Mesendoderm (in vitro differentiated cells): ENCODE measurements around the gene SDHA.

Experiments
- DNase-seq: peaks from one replicate; pipeline ENCODE4 v3.0.0; 2013
- H2AK5ac ChIP-seq: 2 replicates; pipeline ENCODE4 v1.6.1; 2013; ENCODE audit warnings: low read length, inconsistent platforms
- H2BK120ac ChIP-seq: 2 replicates; pipeline ENCODE4 v1.6.1; 2013; ENCODE audit warnings: low read depth, mild to moderate bottlenecking, low read length, moderate library complexity, mixed read lengths
- H2BK15ac ChIP-seq: replicated peaks from 2 replicates; pipeline ENCODE4 v1.6.1; 2013; ENCODE audit warnings: low read depth, mild to moderate bottlenecking, moderate library complexity
- H2BK5ac ChIP-seq: 2 replicates; pipeline ENCODE4 v1.6.1; 2013; ENCODE audit warnings: low read length, inconsistent platforms
- H3K18ac ChIP-seq: 2 replicates; pipeline ENCODE4 v1.6.1; 2013; ENCODE audit warnings: mild to moderate bottlenecking, low read length, mixed read lengths
- H3K23ac ChIP-seq: one replicate; pipeline ENCODE4 v1.6.1; 2013; ENCODE audit warnings: low read length
- H3K27ac ChIP-seq: 2 replicates; pipeline ENCODE4 v1.5.1; 2013; ENCODE audit warnings: low read depth, mild to moderate bottlenecking, inconsistent platforms, low read length, moderate library complexity
- H3K27me3 ChIP-seq: 2 replicates; pipeline ENCODE4 v1.6.1; 2013; ENCODE audit warnings: low read length, control low read depth, mild to moderate bottlenecking, inconsistent platforms; ENCODE audit not compliant: insufficient read depth, poor library complexity
- H3K36me3 ChIP-seq: 2 replicates; pipeline ENCODE4 v1.6.1; 2013; ENCODE audit warnings: low read length, inconsistent platforms; ENCODE audit not compliant: control insufficient read depth, insufficient read depth
- H3K4ac ChIP-seq: one replicate; pipeline ENCODE4 v1.6.1; 2013; ENCODE audit warnings: low read depth, mild to moderate bottlenecking, low read length, moderate library complexity
- H3K4me1 ChIP-seq: 2 replicates; pipeline ENCODE4 v1.6.1; 2013; ENCODE audit warnings: low read depth, low read length, inconsistent platforms; ENCODE audit not compliant: control insufficient read depth
- H3K4me2 ChIP-seq: 2 replicates; pipeline ENCODE4 v1.6.1; 2013; ENCODE audit warnings: low read length
- H3K4me3 ChIP-seq: 2 replicates; pipeline ENCODE4 v1.5.1; 2013; ENCODE audit warnings: mild to moderate bottlenecking, low read length
- H3K56ac ChIP-seq: one replicate; pipeline ENCODE4 v1.6.1; 2013; ENCODE audit warnings: low read length
- H3K79me1 ChIP-seq: 2 replicates; pipeline ENCODE4 v1.6.1; 2013; ENCODE audit warnings: low read length, inconsistent platforms
- H3K79me2 ChIP-seq: 2 replicates; pipeline ENCODE4 v1.6.1; 2013; ENCODE audit warnings: mild to moderate bottlenecking, low read length; ENCODE audit not compliant: control insufficient read depth, insufficient read depth
- H3K9ac ChIP-seq: 2 replicates; pipeline ENCODE4 v1.6.1; 2013; ENCODE audit warnings: low read length, inconsistent platforms
- H4K5ac ChIP-seq: one replicate; pipeline ENCODE4 v1.6.1; 2013; ENCODE audit warnings: low read length
- H4K8ac ChIP-seq: one replicate; pipeline ENCODE4 v1.6.1; 2013; ENCODE audit warnings: low read depth, mild to moderate bottlenecking, control low read depth, low read length, moderate library complexity
- WGBS: extraction: QIAGEN DNeasy Blood & Tissue Kit; methylation state at CpG from one replicate; pipeline ENCODE4 v1.1.7; 2013; ENCODE audit warnings: low lambda C conversion rate, missing lambda C conversion rate; ENCODE audit not compliant: insufficient coverage; ENCODE audit errors: extremely low coverage; 5-methylcytosine and 5-hydroxymethylcytosine counted together

SDHA gene

GRCh38 chr5:172421-172820 is 45.7 kb upstream of the SDHA start:
- no peak overlapping the region for H3K4me2 ChIP-seq
- H3K9ac ChIP-seq, result no peak overlapping the region
- H3K79me1 ChIP-seq, result no peaks in the 10 kb centered on the region
- H3K23ac ChIP-seq, result no peak overlapping the region
- H3K4me3 ChIP-seq, result no peak overlapping the region
- WGBS, result no CpG with 5 or more reads among the region's 13 CpGs
- no peak overlapping the region for H2AK5ac ChIP-seq
- no peak overlapping the region for H4K8ac ChIP-seq
- H3K36me3 ChIP-seq, result peaks cover 8% of the 10 kb centered on the region
- H2BK120ac ChIP-seq, result no peak overlapping the region
- DNase-seq, result no peak
- H2BK15ac ChIP-seq, result no peak overlapping the region
- no peak overlapping the region for H2BK5ac ChIP-seq
- no peaks in the 10 kb centered on the region for H3K27me3 ChIP-seq
- no peak overlapping the region for H3K56ac ChIP-seq
- no peak overlapping the region for H4K5ac ChIP-seq
- no peak overlapping the region for H3K4ac ChIP-seq
- no peaks in the 10 kb centered on the region for H3K4me1 ChIP-seq
- no peak overlapping the region for H3K18ac ChIP-seq
- no peaks in the 10 kb centered on the region for H3K79me2 ChIP-seq
- no peak overlapping the region for H3K27ac ChIP-seq

GRCh38 chr5:172841-173251 is 45.3 kb upstream of the SDHA start:
- WGBS, result no CpG with 5 or more reads among the region's 17 CpGs
- Histone ChIP-seq H2BK15ac (no peak overlapping the region), H3K36me3 (peaks cover 8% of the 10 kb centered on the region)

DNA sequence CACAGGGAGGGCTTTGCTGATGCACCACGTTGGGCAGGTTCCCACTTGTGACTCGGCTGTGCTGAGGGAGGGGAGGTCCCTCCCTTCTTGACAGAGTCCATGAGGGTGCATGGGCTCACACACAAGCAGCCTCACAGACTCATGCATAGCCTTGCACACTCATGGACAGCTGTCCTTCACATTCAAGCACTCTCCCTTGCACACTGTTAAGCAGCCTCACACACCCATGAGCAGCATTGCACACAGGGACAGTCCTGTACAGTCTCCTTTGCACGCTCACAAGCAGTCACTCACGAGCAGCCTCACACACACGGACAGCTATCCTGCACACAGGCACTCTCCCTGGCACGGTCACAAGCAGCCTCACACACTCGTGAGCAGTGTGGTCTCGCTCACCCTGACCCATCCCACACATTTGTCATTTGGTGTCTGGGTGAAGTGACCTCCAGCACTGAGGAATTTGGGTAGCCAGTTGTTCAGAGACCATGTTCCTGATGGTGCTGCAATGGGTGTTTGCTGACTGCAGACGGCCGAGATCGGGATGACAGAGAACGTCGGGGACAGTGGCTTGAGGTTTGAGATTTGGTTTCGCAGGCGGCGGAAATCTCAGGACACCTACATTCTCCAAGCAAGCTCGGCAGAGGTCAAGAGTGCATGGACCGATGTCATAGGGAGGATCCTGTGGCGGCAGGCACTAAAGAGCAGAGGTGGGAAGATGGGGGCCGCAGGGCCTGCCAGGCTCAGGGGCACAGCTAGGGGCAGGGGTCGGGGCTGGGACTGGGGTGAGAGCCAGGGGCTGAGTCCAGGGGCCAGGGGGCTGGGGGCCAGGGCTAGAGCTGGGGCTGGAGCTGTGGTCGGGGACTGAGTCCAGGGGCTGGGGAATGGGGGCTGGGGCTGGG is 44.5 kb upstream of the SDHA start:
- H2BK15ac ChIP-seq, result no peak overlapping the region
- H3K4me1 ChIP-seq, result no peaks in the 10 kb centered on the region
- H3K18ac ChIP-seq, result no peak overlapping the region
- no peak overlapping the region for H4K5ac ChIP-seq
- H3K79me2 ChIP-seq, result no peaks in the 10 kb centered on the region
- no peak overlapping the region for H3K4me3 ChIP-seq
- no peak overlapping the region for H4K8ac ChIP-seq
- no peak overlapping the region for H3K27ac ChIP-seq
- no peak overlapping the region for H2AK5ac ChIP-seq
- no peaks in the 10 kb centered on the region for H3K27me3 ChIP-seq
- no peaks in the 10 kb centered on the region for H3K79me1 ChIP-seq
- no peak overlapping the region for H3K9ac ChIP-seq
- H3K4me2 ChIP-seq, result no peak overlapping the region
- no peak overlapping the region for H3K56ac ChIP-seq
- H3K36me3 ChIP-seq, result peaks cover 8% of the 10 kb centered on the region
- H2BK120ac ChIP-seq, result no peak overlapping the region
- no peak overlapping the region for H3K4ac ChIP-seq
- no peak overlapping the region for H2BK5ac ChIP-seq
- no peak overlapping the region for H3K23ac ChIP-seq
- WGBS, result no CpG with 5 or more reads among the region's 22 CpGs
- DNase-seq, result no peak

More at GRCh38 chr5:172841-173251, 45.3 kb upstream of the SDHA start:
- H3K4me3 ChIP-seq, result no peak overlapping the region
- no peak overlapping the region for H3K9ac ChIP-seq
- no peak overlapping the region for H3K23ac ChIP-seq
- no peak overlapping the region for H4K8ac ChIP-seq
- H3K27ac ChIP-seq, result no peak overlapping the region
- H3K4ac ChIP-seq, result no peak overlapping the region
- no peak overlapping the region for H4K5ac ChIP-seq
- H3K4me2 ChIP-seq, result no peak overlapping the region
- H3K79me2 ChIP-seq, result no peaks in the 10 kb centered on the region
- H3K4me1 ChIP-seq, result no peaks in the 10 kb centered on the region
- DNase-seq, result no peak
- no peak overlapping the region for H2BK5ac ChIP-seq
- H2AK5ac ChIP-seq, result no peak overlapping the region
- no peak overlapping the region for H3K56ac ChIP-seq
- H2BK120ac ChIP-seq, result no peak overlapping the region
- H3K18ac ChIP-seq, result no peak overlapping the region
- no peaks in the 10 kb centered on the region for H3K79me1 ChIP-seq
- no peaks in the 10 kb centered on the region for H3K27me3 ChIP-seq

DNA sequence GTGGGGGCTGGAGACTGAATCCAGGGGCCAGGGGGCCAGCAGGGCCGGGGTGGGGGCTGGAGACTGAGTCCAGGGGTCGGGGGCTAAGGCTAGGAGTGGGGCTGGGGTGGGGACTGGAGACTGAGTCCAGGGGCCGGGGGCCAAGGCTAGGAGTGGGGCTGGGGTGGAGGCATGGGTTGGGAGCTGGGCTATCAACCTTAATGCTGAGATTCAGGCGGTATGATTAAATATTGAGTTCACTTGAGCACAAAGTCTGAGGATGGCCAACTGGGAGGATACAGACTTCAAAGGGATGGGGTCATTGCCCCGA is 43.9 kb upstream of the SDHA start:
- no peak overlapping the region for H3K9ac ChIP-seq
- H3K79me2 ChIP-seq, result no peaks in the 10 kb centered on the region
- no peak overlapping the region for H4K5ac ChIP-seq
- no peak overlapping the region for H2BK5ac ChIP-seq
- no peak overlapping the region for H3K4me3 ChIP-seq
- H3K18ac ChIP-seq, result no peak overlapping the region
- H4K8ac ChIP-seq, result no peak overlapping the region
- no peak overlapping the region for H3K27ac ChIP-seq
- H3K4ac ChIP-seq, result no peak overlapping the region
- DNase-seq, result no peak
- H3K4me2 ChIP-seq, result no peak overlapping the region
- H2BK15ac ChIP-seq, result no peak overlapping the region
- no peaks in the 10 kb centered on the region for H3K4me1 ChIP-seq
- WGBS, result no CpG with 5 or more reads among the region's 5 CpGs
- H2AK5ac ChIP-seq, result no peak overlapping the region
- no peak overlapping the region for H3K56ac ChIP-seq
- no peak overlapping the region for H3K23ac ChIP-seq
- H2BK120ac ChIP-seq, result no peak overlapping the region
- no peaks in the 10 kb centered on the region for H3K79me1 ChIP-seq
- H3K27me3 ChIP-seq, result no peaks in the 10 kb centered on the region
- H3K36me3 ChIP-seq, result peaks cover 8% of the 10 kb centered on the region

DNA sequence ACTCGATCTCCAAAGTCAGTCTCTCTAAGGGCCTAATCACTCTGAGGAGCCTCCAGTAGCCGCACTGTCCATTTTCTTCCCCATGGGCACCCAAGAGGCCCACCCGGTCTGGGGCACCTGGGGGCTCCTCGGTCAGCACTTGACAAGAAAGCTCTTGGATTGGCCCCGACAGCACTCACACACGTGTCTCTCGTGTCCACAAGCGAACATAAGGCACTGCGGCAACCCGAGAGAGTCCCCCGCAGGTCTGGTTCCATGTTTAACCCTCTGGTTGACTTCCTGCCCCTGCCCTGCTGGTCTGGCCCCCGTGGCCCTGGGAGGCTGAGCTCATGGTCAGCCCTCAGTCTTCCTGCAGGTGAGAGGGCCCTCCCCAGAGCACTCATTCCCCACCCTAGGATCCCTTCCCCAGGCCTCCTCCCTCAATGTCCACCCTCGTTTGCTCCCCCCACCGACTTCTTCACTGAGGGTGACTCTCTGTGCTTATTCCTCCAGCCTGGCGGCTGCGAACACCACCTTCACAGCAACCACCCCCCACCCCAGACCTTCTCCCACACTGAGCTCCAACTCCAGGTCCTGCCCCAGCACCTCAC is 43.1 kb upstream of the SDHA start:
- no peaks in the 10 kb centered on the region for H3K4me1 ChIP-seq
- no peak overlapping the region for H3K4me3 ChIP-seq
- H2AK5ac ChIP-seq, result no peak overlapping the region
- DNase-seq, result no peak
- no peaks in the 10 kb centered on the region for H3K27me3 ChIP-seq
- no peak overlapping the region for H3K4ac ChIP-seq
- H2BK120ac ChIP-seq, result no peak overlapping the region
- H3K56ac ChIP-seq, result no peak overlapping the region
- no peaks in the 10 kb centered on the region for H3K79me1 ChIP-seq
- H3K4me2 ChIP-seq, result no peak overlapping the region
- H3K36me3 ChIP-seq, result peaks cover 8% of the 10 kb centered on the region
- no peak overlapping the region for H4K5ac ChIP-seq
- no peak overlapping the region for H3K9ac ChIP-seq
- no peak overlapping the region for H3K18ac ChIP-seq
- no CpG with 5 or more reads among the region's 16 CpGs for WGBS
- no peak overlapping the region for H3K23ac ChIP-seq
- no peaks in the 10 kb centered on the region for H3K79me2 ChIP-seq
- H3K27ac ChIP-seq, result no peak overlapping the region
- H2BK15ac ChIP-seq, result no peak overlapping the region
- H2BK5ac ChIP-seq, result no peak overlapping the region
- H4K8ac ChIP-seq, result no peak overlapping the region
